MCF 10A (cell line): ENCODE data around the gene ZNF33B. TPM values are rescaled to one million over a fixed set of nuclear protein-coding genes. Genes with fewer than 3 reads are reported as not detected.

Source experiments
- BruUV-seq: library from RNA; stranded (reverse); fragments of 400-500 nt; replicated peaks from 2 replicates; lab custom pipeline; 2021; lab: Mats Ljungman, UMichigan
- CTCF ChIA-PET: fragments of 300-600 bp; sonication (Branson Sonifier 250); formaldehyde crosslinking; extraction: SDS; loops from one replicate; lab custom pipeline; 2021; ENCODE audit warnings: antibody characterized with exemption, inconsistent platforms; lab: Yijun Ruan, JAX
- POLR2A ChIA-PET: fragments of 300-600, 350-650 bp; sonication (Branson Sonifier 250); formaldehyde crosslinking; extraction: SDS; loops from one replicate; lab custom pipeline; 2020; ENCODE audit warnings: antibody characterized with exemption, inconsistent platforms; lab: Yijun Ruan, JAX
- DNase-seq: peaks from one replicate; pipeline ENCODE4 v3.0.0-alpha.2; 2018; ENCODE audit not compliant: unreplicated experiment
- H3K27ac Mint-ChIP-seq: one replicate; pipeline ENCODE4 v1.8.0; 2022; ENCODE audit warnings: mild to moderate bottlenecking, low read depth, mixed read lengths; ENCODE audit not compliant: unreplicated experiment
- H3K27me3 Mint-ChIP-seq: one replicate; pipeline ENCODE4 v1.8.0; 2022; ENCODE audit warnings: mixed read lengths; ENCODE audit not compliant: insufficient read depth, unreplicated experiment
- H3K36me3 Mint-ChIP-seq: one replicate; pipeline ENCODE4 v1.8.0; 2022; ENCODE audit warnings: mild to moderate bottlenecking, moderate library complexity, mixed read lengths; ENCODE audit not compliant: insufficient read depth, unreplicated experiment
- H3K4me1 Mint-ChIP-seq: one replicate; pipeline ENCODE4 v1.8.0; 2022; ENCODE audit warnings: mixed read lengths; ENCODE audit not compliant: insufficient read depth, unreplicated experiment
- H3K4me3 Mint-ChIP-seq: one replicate; pipeline ENCODE4 v1.8.0; 2022; ENCODE audit warnings: mild to moderate bottlenecking, moderate library complexity, mixed read lengths; ENCODE audit not compliant: unreplicated experiment
- H3K9me3 Mint-ChIP-seq: one replicate; pipeline ENCODE4 v1.8.0; 2022; ENCODE audit warnings: mixed read lengths; ENCODE audit not compliant: unreplicated experiment
- CTCF ChIP-seq: fragments of 200-600 bp; IDR thresholded peaks from one replicate; pipeline ENCODE4 v1.8.0; 2022; ENCODE audit warnings: antibody characterized with exemption, mild to moderate bottlenecking; ENCODE audit not compliant: unreplicated experiment
- intact Hi-C: fragments of 100-400 bp; cut with micrococcal nuclease; formaldehyde crosslinking; loops from 2 replicates; pipeline ENCODE4 v1.14.1; 2022
- total RNA-seq: library from RNA; stranded (reverse); gene quantifications from 2 replicates; pipeline ENCODE4 v1.2.3, GENCODE V29; 2022

ZNF33B gene
- total RNA-seq, 1 experiment from 2014 or later = 18.7 TPM

GRCh38 chr10:42640610-42641229, 2.4 kb upstream of the ZNF33B start:
- Mint-ChIP-seq H3K4me3 (peak overlapping the region; percentile 46), H3K4me1 (peaks cover 20% of the 10 kb centered on the region), H3K9me3 (no peaks in the 10 kb centered on the region), H3K27me3 (no peaks in the 10 kb centered on the region), H3K36me3 (peaks cover 20% of the 10 kb centered on the region), H3K27ac (peak overlapping the region; percentile 90)
- no peak for TF ChIP-seq CTCF
- ChIA-PET POLR2A (interaction anchor here (0.6 to 4.2 kb wide), 12 partner anchors 12 to 498 kb away, joined by 3 to 77 read pairs (median 4); partner anchors contain the start of genes BMS1 and CSGALNACT2), CTCF (interaction anchor here (0.7 to 0.8 kb wide), 2 partner anchors 144 to 292 kb away, joined by 3 to 4 read pairs; no protein-coding TSS in a partner anchor)
- BruUV-seq = no TSS peak
- intact Hi-C loops = no loop called here
- DNase-seq = peak; percentile 95

- CTCF ChIA-PET = interaction anchor here (0.5 to 0.6 kb wide), 2 partner anchors 88 to 797 kb away, joined by 3 to 4 read pairs; no protein-coding TSS in a partner anchor
- no TSS peak for BruUV-seq
- DNase-seq = no peak
- Mint-ChIP-seq H3K27ac (peak overlapping the region; percentile 97), H3K36me3 (peaks cover 39% of the 10 kb centered on the region), H3K4me1 (peaks cover 22% of the 10 kb centered on the region), H3K9me3 (no peaks in the 10 kb centered on the region), H3K4me3 (peak overlapping the region; percentile 87), H3K27me3 (no peaks in the 10 kb centered on the region)
- POLR2A ChIA-PET = interaction anchor here (0.6 to 4.2 kb wide), 9 partner anchors 15 to 1664 kb away, joined by 3 to 77 read pairs (median 3); partner anchors contain the start of gene BMS1
- TF ChIP-seq CTCF = no peak
- intact Hi-C loops = loop anchor here (1.0 to 5.0 kb wide), 3 partner anchors 47 to 143 kb away; partner anchors contain the start of gene BMS1
Observed at GRCh38 chr10:42638821-42639270, 476 bp upstream of the ZNF33B start.

- Mint-ChIP-seq H3K27me3 (no peaks in the 10 kb centered on the region), H3K4me3 (peak overlapping the region; percentile 87), H3K4me1 (peaks cover 27% of the 10 kb centered on the region), H3K27ac (peak overlapping the region; percentile 97), H3K9me3 (no peaks in the 10 kb centered on the region), H3K36me3 (peaks cover 47% of the 10 kb centered on the region)
- POLR2A ChIA-PET = interaction anchor here (1.2 to 2.3 kb wide), 7 partner anchors 14 to 770 kb away, joined by 3 to 50 read pairs (median 6); partner anchors contain the start of genes BMS1 and CSGALNACT2
- TF ChIP-seq CTCF = no peak
- no TSS peak for BruUV-seq
- no peak for DNase-seq
- intact Hi-C loops = loop anchor here (1.0 to 5.0 kb wide), 3 partner anchors 45 to 145 kb away; partner anchors contain the start of gene BMS1
- CTCF ChIA-PET = interaction anchor here (0.7 kb wide), 1 partner anchor 935 kb away, joined by 3 read pairs; no protein-coding TSS in a partner anchor
Observed at GRCh38 chr10:42637648-42638054, 719 bp downstream of the ZNF33B start.

- intact Hi-C loops = loop anchor here (5.0 kb wide), 1 partner anchor 45 kb away; no protein-coding TSS in a partner anchor
- no peak for TF ChIP-seq CTCF
- CTCF ChIA-PET = interaction anchor here (0.7 kb wide), 1 partner anchor 935 kb away, joined by 3 read pairs; no protein-coding TSS in a partner anchor
- BruUV-seq = TSS peak; percentile 37
- H3K4me1 Mint-ChIP-seq = peaks cover 27% of the 10 kb centered on the region
- peaks cover 52% of the 10 kb centered on the region for H3K36me3 Mint-ChIP-seq
- POLR2A ChIA-PET = interaction anchor here (0.7 to 2.3 kb wide), 9 partner anchors 8 to 770 kb away, joined by 3 to 50 read pairs (median 5); partner anchors contain the start of genes BMS1 and CSGALNACT2
- H3K27ac Mint-ChIP-seq = peak overlapping the region; percentile 97
- no peak for DNase-seq
- peak overlapping the region; percentile 87 for H3K4me3 Mint-ChIP-seq
- H3K9me3 Mint-ChIP-seq = no peaks in the 10 kb centered on the region
- no peaks in the 10 kb centered on the region for H3K27me3 Mint-ChIP-seq
Observed at GRCh38 chr10:42637142-42637541, 1.2 kb downstream of the ZNF33B start.
